H1 (cell line): ENCODE data around the gene LRRC40. TPM values are rescaled to one million over a fixed set of nuclear protein-coding genes. Genes with fewer than 3 reads are reported as not detected.

Experiments
- CTCF ChIA-PET: fragments of 300-600 bp; sonication (Branson Sonifier 250); formaldehyde crosslinking; loops from one replicate; lab custom pipeline; 2021; ENCODE audit not compliant: partially characterized antibody; lab: Charles Lee
- POLR2A ChIA-PET: fragments of 300-600 bp; sonication (Branson Sonifier 250); formaldehyde crosslinking; loops from one replicate; lab custom pipeline; 2021; ENCODE audit warnings: inconsistent platforms; ENCODE audit not compliant: partially characterized antibody; lab: Charles Lee
- DNase-seq, 2 experiments: peaks; one replicate each; pipeline versions ENCODE4 v3.0.0 to v3.0.0-alpha.2; 2010 to 2022; ENCODE audit warnings: low spot score in 2 of 2, low read depth in 1 of 2, mixed read lengths in 1 of 2
- FAIRE-seq: peaks from 2 replicates; lab custom pipeline; 2011; peaks lifted over from hg19 to GRCh38; lab: Jason Lieb, UNC
- H2AFZ ChIP-seq: 2 replicates; pipeline ENCODE4 v1.8.1; 2012; ENCODE audit warnings: low read length, inconsistent platforms
- H2AK5ac ChIP-seq: 2 replicates; pipeline ENCODE4 v1.6.1; 2013; ENCODE audit warnings: low read depth, low read length
- H2BK120ac ChIP-seq: replicated peaks from 2 replicates; pipeline ENCODE3; 2013; ENCODE audit warnings: low read depth, low read length, inconsistent platforms
- H2BK12ac ChIP-seq: 2 replicates; pipeline ENCODE4 v1.6.1; 2013; ENCODE audit warnings: low read depth, low read length
- H2BK15ac ChIP-seq: 2 replicates; pipeline ENCODE4 v1.6.1; 2013; ENCODE audit warnings: low read length
- H2BK20ac ChIP-seq: 2 replicates; pipeline ENCODE4 v1.6.1; 2013; ENCODE audit warnings: low read length
- H2BK5ac ChIP-seq: 2 replicates; pipeline ENCODE4 v1.6.1; 2013; ENCODE audit warnings: low read depth, low read length
- H3K14ac ChIP-seq: 2 replicates; pipeline ENCODE4 v1.6.1; 2013; ENCODE audit warnings: inconsistent platforms; ENCODE audit not compliant: insufficient read length
- H3K18ac ChIP-seq: 2 replicates; pipeline ENCODE4 v1.6.1; 2013; ENCODE audit warnings: low read length; ENCODE audit errors: extremely low read depth
- H3K23ac ChIP-seq: 2 replicates; pipeline ENCODE4 v1.6.1; 2013; ENCODE audit warnings: inconsistent platforms; ENCODE audit not compliant: insufficient read length
- H3K23me2 ChIP-seq: 2 replicates; pipeline ENCODE4 v1.6.1; 2013; ENCODE audit warnings: low read depth, low read length
- H3K27ac ChIP-seq: 2 replicates; pipeline ENCODE4 v1.6.1; 2011; ENCODE audit warnings: low read depth, low read length, inconsistent platforms
- H3K27me3 ChIP-seq, 4 experiments: replicated peaks in 1 of 4; 1 replicate in 1 of 4; 2 replicates in 3 of 4; pipeline versions ENCODE4 v1.6.1 to v1.8.1; 2011 to 2013; ENCODE audit warnings: low read length in 3 of 4, mild to moderate bottlenecking in 3 of 4, inconsistent platforms in 2 of 4, mixed read lengths in 2 of 4, moderate library complexity in 1 of 4; ENCODE audit not compliant: control insufficient read depth in 3 of 4, insufficient read depth in 3 of 4; ENCODE audit errors: extremely low read depth in 1 of 4
- H3K36me3 ChIP-seq, 4 experiments: 2 replicates each; pipeline versions ENCODE4 v1.6.1 to v1.8.1; 2011 to 2013; ENCODE audit warnings: mild to moderate bottlenecking in 4 of 4, low read length in 3 of 4, moderate library complexity in 2 of 4, control low read depth in 1 of 4, inconsistent platforms in 1 of 4; ENCODE audit not compliant: insufficient read depth in 4 of 4, control insufficient read depth in 2 of 4
- H3K4ac ChIP-seq: replicated peaks from 2 replicates; pipeline ENCODE3; 2013; ENCODE audit warnings: low read length, low read depth, mixed read lengths, inconsistent platforms; ENCODE audit not compliant: insufficient read length
- H3K4me1 ChIP-seq, 4 experiments: replicated peaks in 1 of 4; 1 replicate in 1 of 4; 2 replicates in 3 of 4; pipeline versions ENCODE4 v1.6.1 to v1.8.1; 2011 to 2013; ENCODE audit warnings: low read length in 3 of 4, inconsistent platforms in 2 of 4, mixed read lengths in 1 of 4; ENCODE audit not compliant: insufficient read depth in 4 of 4, control insufficient read depth in 3 of 4
- H3K4me2 ChIP-seq, 2 experiments: 2 replicates each; pipeline versions ENCODE4 v1.6.1 to v1.8.1; 2011 to 2013; ENCODE audit warnings: low read depth in 2 of 2, low read length in 2 of 2, control low read depth in 1 of 2, inconsistent platforms in 1 of 2, mild to moderate bottlenecking in 1 of 2; ENCODE audit not compliant: insufficient read depth in 1 of 2
- H3K4me3 ChIP-seq, 4 experiments: fragments of 200-600, 300-600 bp in 1 of 4; sonication (generic), shearing (Covaris generic), sonication (Bioruptor Twin) in 1 of 4; 2 replicates each; pipeline versions ENCODE4 v1.5.1 to v1.8.1; 2011 to 2016; ENCODE audit warnings: low read length in 4 of 4, low read depth in 3 of 4, control low read depth in 2 of 4, inconsistent platforms in 2 of 4, mild to moderate bottlenecking in 2 of 4, mixed read lengths in 1 of 4, moderate library complexity in 1 of 4; ENCODE audit not compliant: insufficient read depth in 2 of 4; ENCODE audit errors: extremely low read depth in 1 of 4
- H3K56ac ChIP-seq: replicated peaks from 2 replicates; pipeline ENCODE3; 2013; ENCODE audit warnings: low read depth, mild to moderate bottlenecking, mixed read lengths, low read length, inconsistent platforms; ENCODE audit not compliant: insufficient read length
- H3K79me1 ChIP-seq: 2 replicates; pipeline ENCODE4 v1.6.1; 2013; ENCODE audit warnings: low read depth, low read length, control low read depth
- H3K79me2 ChIP-seq, 2 experiments: 2 replicates each; pipeline versions ENCODE4 v1.6.1 to v1.8.1; 2012 to 2013; ENCODE audit warnings: low read length in 2 of 2, mild to moderate bottlenecking in 2 of 2, inconsistent platforms in 1 of 2; ENCODE audit not compliant: insufficient read depth in 2 of 2, control insufficient read depth in 1 of 2
- H3K9ac ChIP-seq, 4 experiments: replicated peaks in 1 of 4; 1 replicate in 1 of 4; 2 replicates in 3 of 4; pipeline versions ENCODE4 v1.6.1 to v1.8.1; 2011 to 2013; ENCODE audit warnings: low read depth in 3 of 4, low read length in 3 of 4, control low read depth in 2 of 4, mild to moderate bottlenecking in 2 of 4, moderate library complexity in 2 of 4, inconsistent platforms in 1 of 4; ENCODE audit errors: extremely low read depth in 1 of 4
- H3K9me3 ChIP-seq, 2 experiments: 2 replicates each; pipeline versions ENCODE4 v1.6.1 to v1.8.1; 2012 to 2013; ENCODE audit warnings: mild to moderate bottlenecking in 2 of 2, moderate library complexity in 2 of 2, control low read depth in 1 of 2, inconsistent platforms in 1 of 2, low read depth in 1 of 2, low read length in 1 of 2, mixed read lengths in 1 of 2; ENCODE audit not compliant: insufficient read depth in 2 of 2
- H4K20me1 ChIP-seq, 2 experiments: replicated peaks in 1 of 2; 2 replicates each; pipeline versions ENCODE3 to v1.8.1; 2011 to 2013; ENCODE audit warnings: inconsistent platforms in 2 of 2, low read length in 2 of 2, mild to moderate bottlenecking in 1 of 2; ENCODE audit not compliant: insufficient read depth in 2 of 2, control insufficient read depth in 1 of 2
- H4K5ac ChIP-seq: 2 replicates; pipeline ENCODE4 v1.6.1; 2013; ENCODE audit warnings: low read length, low read depth, mixed read lengths, inconsistent platforms; ENCODE audit not compliant: insufficient read length
- H4K8ac ChIP-seq: 2 replicates; pipeline ENCODE4 v1.8.0; 2013; ENCODE audit warnings: mild to moderate bottlenecking, moderate library complexity, low read length, inconsistent platforms; ENCODE audit not compliant: insufficient read depth; ENCODE audit errors: extremely low read depth
- H4K91ac ChIP-seq: replicated peaks from 2 replicates; pipeline ENCODE3; 2013; ENCODE audit warnings: low read length, mixed read lengths, inconsistent platforms; ENCODE audit not compliant: insufficient read length
- CBX8 ChIP-seq: fragments of 300-800, 300-1000 bp; sonication (generic); IDR thresholded peaks from 2 replicates; pipeline ENCODE4 v1.7.1; 2016; ENCODE audit warnings: low read depth, low read length, borderline replicate concordance
- polyA plus RNA-seq, 7 experiments: library from polyadenylated mRNA; depleted of rRNA in 3 of 7; stranded (reverse) in 5 of 7; unstranded in 2 of 7; fragments of >200 nt in 5 of 7; fragments of 200-250 nt in 2 of 7; gene quantifications; 1 replicate in 5 of 7; 2 replicates in 1 of 7; 4 replicates in 1 of 7; pipeline versions ENCODE4 v1.2.1 to v1.2.3, GENCODE V29; 2011 to 2013; ENCODE audit warnings: missing spikeins in 2 of 7, mixed read lengths in 2 of 7
- total RNA-seq: library from RNA; stranded (reverse); fragmentation: NEBNext Ultra II Directional; extraction: Animal tissue kit (Norgen Biotek cat#: 25700); gene quantifications from 2 replicates; pipeline ENCODE4 v1.2.1, GENCODE V29; 2021

LRRC40 gene
- total and polyA plus RNA-seq, 2 of the 8 experiments (the other 6 are each of a cell fraction or from before 2014, with no cell fraction given), result 13.4 to 30.8 TPM

DNA sequence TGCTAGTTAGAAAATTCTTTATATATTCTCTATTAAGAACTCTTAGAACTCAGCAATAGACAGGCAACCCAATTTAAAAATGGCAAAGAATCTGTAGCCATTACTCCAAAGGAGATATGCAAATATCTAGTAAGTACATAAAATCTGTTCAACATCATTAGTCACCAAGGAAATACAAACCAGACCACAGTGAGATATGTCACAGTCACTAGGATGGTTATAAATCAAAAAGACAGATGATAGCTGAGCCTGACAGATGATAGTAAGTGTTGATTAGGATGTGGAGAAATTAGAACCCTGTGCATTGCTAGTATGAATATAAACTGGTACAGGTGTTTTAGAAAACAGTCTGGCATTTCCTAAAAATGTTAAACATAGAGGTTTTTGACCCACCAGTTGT, 42.4 kb upstream of the LRRC40 start:
- Histone ChIP-seq H2BK120ac (no peak overlapping the region), H4K8ac (no peak overlapping the region), H3K9me3 (no peaks in the 10 kb centered on the region), H3K56ac (no peak overlapping the region), H3K4me2 (no peak overlapping the region), H4K5ac (no peak overlapping the region), H3K9ac (no peak overlapping the region), H3K4me1 (no peaks in the 10 kb centered on the region), H3K4ac (no peak overlapping the region), H2BK20ac (no peak overlapping the region), H3K27ac (no peak overlapping the region), H2BK5ac (no peak overlapping the region), H3K4me3 (no peak overlapping the region), H3K23me2 (no peaks in the 10 kb centered on the region), H3K23ac (no peak overlapping the region), H3K14ac (no peak overlapping the region), H3K36me3 (peaks cover 27 to 97% (median 74%) of the 10 kb centered on the region in 4 experiments), H3K79me1 (no peaks in the 10 kb centered on the region), H2BK15ac (no peak overlapping the region), H4K20me1 (peaks cover 1% of the 10 kb centered on the region in 2 experiments), H4K91ac (no peak overlapping the region), H2AFZ (no peak overlapping the region), H2AK5ac (no peak overlapping the region), H2BK12ac (no peak overlapping the region), H3K79me2 (peaks cover 0 to 3% of the 10 kb centered on the region in 2 experiments; a peak in 1 of 4 replicates), H3K27me3 (no peaks in the 10 kb centered on the region), H3K18ac (no peak overlapping the region)
- TF ChIP-seq CBX8, result no peak
- ChIA-PET POLR2A (interaction anchor here (1.4 kb wide), 1 partner anchor 13 kb away, joined by 3 read pairs; no protein-coding TSS in a partner anchor), CTCF (no interaction called here)
- DNase-seq (no peak), FAIRE-seq (no peak)
